Activated CD8-positive, alpha-beta T cell treated with anti-CD3 and anti-CD28 coated beads for 36 hours (primary cell): ENCODE data around the gene INMT. TPM values are rescaled to one million over a fixed set of nuclear protein-coding genes. Genes with fewer than 3 reads are reported as not detected.

Experiments used
- ATAC-seq: fragments of 200-7000 bp; cut with Tn5 transposase; one replicate; pipeline ENCODE4 v1.10.0; 2021; ENCODE audit warnings: mild to moderate bottlenecking, moderate library complexity
- CTCF ChIA-PET: fragments of 350-600 bp; sonication (Branson Sonifier 250); formaldehyde crosslinking; loops from one replicate; lab custom pipeline; 2021; ENCODE audit warnings: antibody characterized with exemption; lab: Charles Lee
- POLR2A ChIA-PET: fragments of 350-600 bp; sonication (Branson Sonifier 250); formaldehyde crosslinking; loops from one replicate; lab custom pipeline; 2021; ENCODE audit warnings: antibody characterized with exemption; lab: Charles Lee
- DNase-seq: peaks from one replicate; pipeline ENCODE4 v3.0.0-alpha.2; 2020
- H3K27ac Mint-ChIP-seq: one replicate; pipeline ENCODE4 v1.8.0; 2021; ENCODE audit warnings: mild to moderate bottlenecking, mixed read lengths
- H3K27me3 Mint-ChIP-seq: one replicate; pipeline ENCODE4 v1.8.0; 2021; ENCODE audit warnings: mixed read lengths
- H3K36me3 Mint-ChIP-seq: one replicate; pipeline ENCODE4 v1.8.0; 2021; ENCODE audit warnings: low read depth, mixed read lengths
- H3K4me1 Mint-ChIP-seq: one replicate; pipeline ENCODE4 v1.8.0; 2021; ENCODE audit warnings: low read depth, mixed read lengths
- H3K4me3 Mint-ChIP-seq: one replicate; pipeline ENCODE4 v1.8.0; 2021; ENCODE audit warnings: mild to moderate bottlenecking, moderate library complexity, mixed read lengths
- H3K9me3 Mint-ChIP-seq: one replicate; pipeline ENCODE4 v1.8.0; 2021; ENCODE audit warnings: mixed read lengths
- intact Hi-C: fragments of 100-400 bp; cut with micrococcal nuclease; formaldehyde crosslinking; loops from one replicate; pipeline ENCODE4 v1.10.0; 2022
- total RNA-seq, 2 experiments: library from RNA; stranded (reverse); gene quantifications; one replicate each; pipeline ENCODE4 v1.2.3, GENCODE V29; 2021
- TF ChIP-seq, protein P1 (sequence below): fragments of 200-600 bp; IDR thresholded peaks from one replicate; pipeline ENCODE4 v1.8.0; 2022; ENCODE audit warnings: antibody characterized with exemption, mild to moderate bottlenecking

Gene INMT
- total RNA-seq, 2 experiments from 2014 or later, result not detected

DNA sequence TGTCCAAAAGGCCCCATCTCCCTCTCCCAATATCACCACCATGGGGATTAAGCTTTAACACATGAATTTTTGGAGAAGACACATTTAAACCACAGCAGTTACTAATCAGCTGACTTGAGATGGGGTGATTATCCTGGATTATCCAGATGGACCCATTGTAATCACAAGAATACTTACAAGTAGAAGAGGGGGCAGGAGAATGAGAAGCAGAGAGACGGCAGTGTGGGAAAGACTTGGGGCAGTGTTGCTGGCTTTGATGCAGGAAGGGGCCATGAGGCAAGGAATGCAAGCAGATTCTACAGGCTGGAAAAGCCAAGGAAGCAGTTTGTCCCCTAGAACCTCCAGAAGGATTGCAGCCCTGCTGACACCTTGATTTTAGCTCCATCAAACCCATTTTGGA, 30.7 kb upstream of the INMT start:
- Mint-ChIP-seq H3K4me1 (peaks cover 7% of the 10 kb centered on the region), H3K36me3 (peaks cover 31% of the 10 kb centered on the region), H3K4me3 (no peak overlapping the region), H3K27me3 (no peaks in the 10 kb centered on the region), H3K9me3 (peaks cover 30% of the 10 kb centered on the region), H3K27ac (no peak overlapping the region)
- CTCF ChIA-PET, result interaction anchor here (1.0 to 1.3 kb wide), 2 partner anchors 17 to 39 kb away, joined by 4 read pairs; partner anchors contain the start of gene CRHR2
- TF ChIP-seq, protein P1, sequence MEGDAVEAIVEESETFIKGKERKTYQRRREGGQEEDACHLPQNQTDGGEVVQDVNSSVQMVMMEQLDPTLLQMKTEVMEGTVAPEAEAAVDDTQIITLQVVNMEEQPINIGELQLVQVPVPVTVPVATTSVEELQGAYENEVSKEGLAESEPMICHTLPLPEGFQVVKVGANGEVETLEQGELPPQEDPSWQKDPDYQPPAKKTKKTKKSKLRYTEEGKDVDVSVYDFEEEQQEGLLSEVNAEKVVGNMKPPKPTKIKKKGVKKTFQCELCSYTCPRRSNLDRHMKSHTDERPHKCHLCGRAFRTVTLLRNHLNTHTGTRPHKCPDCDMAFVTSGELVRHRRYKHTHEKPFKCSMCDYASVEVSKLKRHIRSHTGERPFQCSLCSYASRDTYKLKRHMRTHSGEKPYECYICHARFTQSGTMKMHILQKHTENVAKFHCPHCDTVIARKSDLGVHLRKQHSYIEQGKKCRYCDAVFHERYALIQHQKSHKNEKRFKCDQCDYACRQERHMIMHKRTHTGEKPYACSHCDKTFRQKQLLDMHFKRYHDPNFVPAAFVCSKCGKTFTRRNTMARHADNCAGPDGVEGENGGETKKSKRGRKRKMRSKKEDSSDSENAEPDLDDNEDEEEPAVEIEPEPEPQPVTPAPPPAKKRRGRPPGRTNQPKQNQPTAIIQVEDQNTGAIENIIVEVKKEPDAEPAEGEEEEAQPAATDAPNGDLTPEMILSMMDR, result no peak
- no peak for DNase-seq
- ATAC-seq, result no peak
- intact Hi-C loops, result no loop called here
- POLR2A ChIA-PET, result no interaction called here

DNA sequence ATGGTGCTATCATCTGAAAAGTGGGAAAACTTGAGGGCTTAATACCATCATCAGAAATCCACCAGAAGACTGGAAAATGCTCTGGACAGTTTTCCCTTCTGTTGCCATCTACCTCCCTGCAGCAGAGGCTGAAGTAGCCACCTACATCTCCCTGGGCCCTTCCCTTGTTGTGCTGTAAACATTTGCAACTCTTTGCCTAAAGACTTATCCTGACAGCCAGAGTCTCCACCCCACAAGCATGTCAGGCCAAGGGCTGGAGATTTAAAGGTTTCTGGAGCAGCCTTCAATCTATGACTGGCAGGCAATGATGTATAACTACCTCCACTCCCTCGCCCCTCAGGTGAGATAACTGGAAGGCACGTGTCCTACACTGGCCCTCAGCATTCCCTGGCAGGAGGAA, 29.7 kb upstream of the INMT start:
- ATAC-seq (no peak), DNase-seq (no peak)
- no peak overlapping the region for H3K4me3 Mint-ChIP-seq
- peaks cover 26% of the 10 kb centered on the region for H3K36me3 Mint-ChIP-seq
- no peaks in the 10 kb centered on the region for H3K27me3 Mint-ChIP-seq
- no peak overlapping the region for H3K27ac Mint-ChIP-seq
- H3K9me3 Mint-ChIP-seq, result peaks cover 26% of the 10 kb centered on the region
- peaks cover 16% of the 10 kb centered on the region for H3K4me1 Mint-ChIP-seq
- intact Hi-C loops, result no loop called here
- TF ChIP-seq, protein P1, result no peak
- ChIA-PET POLR2A (no interaction called here), CTCF (interaction anchor here (1.3 kb wide), 1 partner anchor 19 kb away, joined by 3 read pairs; no protein-coding TSS in a partner anchor)

DNA sequence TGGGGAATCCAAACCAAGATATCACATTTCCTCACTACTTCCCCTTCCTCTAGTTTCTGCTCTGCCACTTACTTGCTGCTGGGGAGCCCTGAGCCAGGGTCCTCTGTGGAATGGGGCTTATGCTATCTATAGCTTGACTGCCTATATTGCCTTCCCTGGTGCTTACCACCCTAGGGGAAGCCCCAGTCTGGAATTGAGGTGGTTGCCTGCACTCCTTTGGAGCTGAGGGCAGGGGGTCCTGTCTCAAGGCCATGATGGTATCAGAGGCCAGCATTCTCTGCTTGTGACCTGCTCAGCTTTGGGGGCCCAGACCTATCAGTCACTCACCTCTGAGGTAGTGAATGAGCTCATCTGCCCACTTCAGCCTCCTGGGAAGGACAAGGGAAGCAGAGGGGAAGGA, 29.3 kb upstream of the INMT start:
- Mint-ChIP-seq H3K4me1 (peaks cover 21% of the 10 kb centered on the region), H3K4me3 (no peak overlapping the region), H3K36me3 (peaks cover 23% of the 10 kb centered on the region), H3K27ac (no peak overlapping the region), H3K27me3 (no peaks in the 10 kb centered on the region), H3K9me3 (peaks cover 24% of the 10 kb centered on the region)
- no peak for ATAC-seq
- no peak for DNase-seq
- ChIA-PET CTCF (interaction anchor here (1.3 kb wide), 1 partner anchor 18 kb away, joined by 3 read pairs; no protein-coding TSS in a partner anchor), POLR2A (no interaction called here)
- intact Hi-C loops, result no loop called here
- TF ChIP-seq, protein P1, result no peak

DNA sequence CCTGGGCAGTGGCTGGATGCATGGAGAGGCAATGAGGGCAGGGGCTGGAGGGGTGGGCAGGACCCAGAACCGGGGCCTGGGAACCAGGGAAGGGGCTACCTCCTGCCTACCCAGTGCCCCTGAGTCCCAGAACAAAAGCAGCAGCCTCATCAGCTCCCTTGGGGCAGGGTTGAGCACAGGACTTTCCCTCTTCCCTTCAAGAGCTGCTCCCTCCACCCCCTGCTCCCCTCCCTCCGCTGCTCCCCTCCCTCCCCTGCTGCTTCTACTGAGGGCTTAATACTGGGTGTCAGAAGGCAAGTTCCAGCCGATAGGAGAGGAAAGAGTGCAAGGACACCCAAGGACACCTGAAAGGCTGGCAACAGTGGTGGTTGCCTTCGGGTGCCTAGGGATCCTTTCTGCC, 28.2 kb upstream of the INMT start:
- TF ChIP-seq, protein P1, result no peak
- Mint-ChIP-seq H3K27me3 (no peaks in the 10 kb centered on the region), H3K9me3 (peaks cover 13% of the 10 kb centered on the region), H3K36me3 (peaks cover 13% of the 10 kb centered on the region), H3K27ac (no peak overlapping the region), H3K4me1 (peaks cover 32% of the 10 kb centered on the region), H3K4me3 (no peak overlapping the region)
- intact Hi-C loops, result no loop called here
- no peak for DNase-seq
- no peak for ATAC-seq
- ChIA-PET POLR2A (no interaction called here), CTCF (interaction anchor here (5.1 kb wide), 1 partner anchor 15 kb away, joined by 51 read pairs; no protein-coding TSS in a partner anchor)

DNA sequence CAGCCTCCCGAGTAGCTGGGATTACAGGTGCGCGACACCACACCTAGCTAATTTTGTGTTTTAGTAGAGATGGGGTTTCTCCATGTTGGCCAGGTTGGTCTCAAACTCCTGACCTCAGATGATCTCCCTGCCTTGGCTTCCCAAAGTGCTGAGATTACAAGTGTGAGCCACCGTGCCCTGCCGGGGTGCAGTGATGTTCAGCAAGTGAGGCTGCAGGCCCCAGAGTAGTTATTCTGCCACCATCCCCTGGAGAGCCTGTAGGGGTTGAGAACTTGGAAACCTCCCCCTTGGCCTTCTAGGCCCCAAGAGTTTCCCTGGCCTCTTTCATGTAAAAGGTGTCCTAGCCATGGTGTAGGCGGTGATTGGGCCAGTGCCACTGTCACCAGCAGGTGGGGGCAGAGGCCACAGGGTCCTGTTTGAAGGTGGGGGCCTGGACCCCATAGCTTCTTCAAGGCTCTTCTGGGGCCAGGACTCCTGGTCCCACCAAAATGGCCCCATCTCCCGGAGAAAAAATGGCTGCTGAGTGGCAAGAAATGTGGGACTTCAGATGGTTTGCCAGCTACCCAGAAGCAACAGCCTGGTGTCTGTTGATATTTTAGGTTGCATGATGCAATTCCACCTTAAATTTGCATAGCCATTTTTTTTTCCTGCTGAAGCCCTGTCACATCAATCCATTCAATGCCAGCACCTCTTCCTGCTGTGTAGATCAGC, 25.5 kb upstream of the INMT start:
- no peaks in the 10 kb centered on the region for H3K36me3 Mint-ChIP-seq
- peak overlapping the region; percentile 78 for H3K4me3 Mint-ChIP-seq
- CTCF ChIA-PET, result interaction anchor here (0.8 to 5.1 kb wide), 5 partner anchors 10 to 47 kb away, joined by 3 to 51 read pairs (median 4); partner anchors contain the start of gene CRHR2

More for the DNA sequence above, 25.5 kb upstream of the INMT start:
- peak overlapping the region; percentile 93 for H3K27ac Mint-ChIP-seq
- intact Hi-C loops, result no loop called here
- H3K27me3 Mint-ChIP-seq, result no peaks in the 10 kb centered on the region
- no peaks in the 10 kb centered on the region for H3K9me3 Mint-ChIP-seq
- POLR2A ChIA-PET, result interaction anchor here (0.9 to 1.4 kb wide), 8 partner anchors 12 to 132 kb away, joined by 3 to 9 read pairs (median 4); partner anchors contain the start of gene CRHR2
- ATAC-seq (peak; percentile 22), DNase-seq (peak; percentile 56)
- peaks cover 50% of the 10 kb centered on the region for H3K4me1 Mint-ChIP-seq
- TF ChIP-seq, protein P1, result peak; percentile 33
